ENCODE measurements around the gene SLC23A1.

SLC23A1 gene

DNA sequence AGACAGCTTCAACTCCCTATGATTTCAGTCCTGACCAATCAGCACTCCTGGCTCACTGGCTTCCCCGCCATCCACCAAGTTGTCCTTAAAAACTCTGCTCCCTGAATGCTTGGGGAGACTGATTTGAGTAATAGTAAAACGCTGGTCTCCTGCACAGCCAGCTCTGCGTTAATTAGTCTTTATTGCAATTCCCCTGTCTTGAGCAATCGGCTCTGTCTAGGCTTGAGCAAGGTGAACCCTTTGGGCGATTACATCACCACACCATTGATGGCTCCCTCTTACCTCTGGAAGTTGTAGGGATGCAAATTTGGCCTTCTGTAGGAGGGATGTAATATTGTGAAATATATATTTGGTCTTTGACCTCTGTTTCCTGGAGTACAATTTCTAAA is 2.9 kb upstream of the SLC23A1 start:
- no peak overlapping the region for H3K4me3 ChIP-seq (IDR thresholded peaks at IDR 0.05; ENCODE audit: insufficient read depth, low read depth, low read length)

DNA sequence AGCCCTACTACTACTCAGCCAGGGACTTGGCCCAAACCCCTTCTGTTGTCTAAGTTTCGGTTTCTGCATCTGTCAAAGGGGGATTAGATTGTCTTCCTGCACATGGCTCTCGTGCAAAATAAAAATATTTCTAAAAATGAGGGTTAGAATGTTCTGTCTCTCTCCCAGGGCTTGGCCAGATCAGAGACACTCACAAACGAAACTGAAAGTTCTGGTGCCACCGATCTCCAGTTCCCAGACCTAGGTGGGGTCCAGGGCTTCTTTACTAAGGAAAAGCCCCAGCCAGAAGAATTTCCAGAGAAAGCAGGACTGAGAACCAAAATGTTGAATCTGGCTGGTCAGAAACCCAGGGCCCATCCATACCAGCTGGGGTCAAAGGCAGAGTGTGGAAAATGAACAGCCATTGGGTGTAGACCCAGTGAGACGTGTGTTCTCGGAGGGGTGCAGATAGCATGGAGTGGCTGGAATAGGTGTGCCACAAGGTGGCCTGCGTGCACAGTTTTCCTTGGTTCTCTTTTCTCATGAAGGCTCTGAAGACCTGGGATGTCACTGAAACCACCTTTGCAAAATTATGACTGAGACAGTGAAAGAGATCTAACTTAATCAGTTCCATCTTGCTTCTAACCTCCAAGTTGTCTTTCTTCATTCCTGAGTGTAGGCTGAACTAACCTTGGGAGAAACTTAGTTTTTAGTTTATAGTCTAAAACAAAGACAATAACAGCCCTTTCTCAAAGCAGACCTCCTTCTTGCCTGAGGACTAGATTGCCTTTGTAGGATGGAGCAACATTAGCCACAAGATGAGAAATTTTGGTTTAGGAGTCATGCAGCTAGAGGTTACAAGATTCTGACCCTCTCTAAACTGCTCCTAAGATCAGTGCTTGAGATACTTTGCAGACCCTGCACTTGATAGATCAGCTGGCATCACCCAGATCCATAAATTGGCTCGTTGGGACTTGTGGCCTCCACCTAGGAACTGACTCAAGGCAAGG is 2.3 kb upstream of the SLC23A1 start:
- no peak overlapping the region for H2AFZ ChIP-seq (ENCODE audit: low read depth)
- peak overlapping the region; percentile 66 for H3K27ac ChIP-seq
- H3K4me2 ChIP-seq = peak overlapping the region; percentile 87
- peaks cover 57% of the 10 kb centered on the region for H3K4me1 ChIP-seq (ENCODE audit: low read depth, poor library complexity, severe bottlenecking)
- peaks cover 35% of the 10 kb centered on the region for H3K79me2 ChIP-seq (ENCODE audit: insufficient read depth, low read depth)
- TF ChIP-seq, protein P1, sequence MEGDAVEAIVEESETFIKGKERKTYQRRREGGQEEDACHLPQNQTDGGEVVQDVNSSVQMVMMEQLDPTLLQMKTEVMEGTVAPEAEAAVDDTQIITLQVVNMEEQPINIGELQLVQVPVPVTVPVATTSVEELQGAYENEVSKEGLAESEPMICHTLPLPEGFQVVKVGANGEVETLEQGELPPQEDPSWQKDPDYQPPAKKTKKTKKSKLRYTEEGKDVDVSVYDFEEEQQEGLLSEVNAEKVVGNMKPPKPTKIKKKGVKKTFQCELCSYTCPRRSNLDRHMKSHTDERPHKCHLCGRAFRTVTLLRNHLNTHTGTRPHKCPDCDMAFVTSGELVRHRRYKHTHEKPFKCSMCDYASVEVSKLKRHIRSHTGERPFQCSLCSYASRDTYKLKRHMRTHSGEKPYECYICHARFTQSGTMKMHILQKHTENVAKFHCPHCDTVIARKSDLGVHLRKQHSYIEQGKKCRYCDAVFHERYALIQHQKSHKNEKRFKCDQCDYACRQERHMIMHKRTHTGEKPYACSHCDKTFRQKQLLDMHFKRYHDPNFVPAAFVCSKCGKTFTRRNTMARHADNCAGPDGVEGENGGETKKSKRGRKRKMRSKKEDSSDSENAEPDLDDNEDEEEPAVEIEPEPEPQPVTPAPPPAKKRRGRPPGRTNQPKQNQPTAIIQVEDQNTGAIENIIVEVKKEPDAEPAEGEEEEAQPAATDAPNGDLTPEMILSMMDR (conservative IDR thresholded peaks at IDR 0.05; ENCODE audit: low read depth, low read length) = 0 out of 2 replicates have a peak, but pooled peaks have one; percentile 19
- H3K4me3 ChIP-seq (IDR thresholded peaks at IDR 0.05; ENCODE audit: insufficient read depth, low read depth, low read length) = no peak overlapping the region
- no peaks in the 10 kb centered on the region for H3K36me3 ChIP-seq (ENCODE audit: insufficient read depth)
- H3K27me3 ChIP-seq (ENCODE audit: insufficient read depth, low read depth) = no peaks in the 10 kb centered on the region
- no peaks in the 10 kb centered on the region for H4K20me1 ChIP-seq (ENCODE audit: insufficient read depth)
- peak overlapping the region; percentile 10; the same call in 1 of the 2 replicates for H3K9ac ChIP-seq

More for the DNA sequence above, 2.9 kb upstream of the SLC23A1 start:
- Histone ChIP-seq H3K36me3 (ENCODE audit: insufficient read depth) (no peaks in the 10 kb centered on the region), H2AFZ (ENCODE audit: low read depth) (no peak overlapping the region), H3K79me2 (ENCODE audit: insufficient read depth, low read depth) (peaks cover 42% of the 10 kb centered on the region), H3K27ac (peak overlapping the region; percentile 66; the same call in 1 of the 2 replicates), H3K4me2 (peak overlapping the region; percentile 87; the same call in 1 of the 2 replicates), H3K27me3 (ENCODE audit: insufficient read depth, low read depth) (no peaks in the 10 kb centered on the region), H3K4me1 (ENCODE audit: low read depth, poor library complexity, severe bottlenecking) (peaks cover 64% of the 10 kb centered on the region), H3K9ac (no peak overlapping the region; the same call in 1 of the 2 replicates), H4K20me1 (ENCODE audit: insufficient read depth) (no peaks in the 10 kb centered on the region)
- TF ChIP-seq, protein P1 (conservative IDR thresholded peaks at IDR 0.05; ENCODE audit: low read depth, low read length) = no peak

DNA sequence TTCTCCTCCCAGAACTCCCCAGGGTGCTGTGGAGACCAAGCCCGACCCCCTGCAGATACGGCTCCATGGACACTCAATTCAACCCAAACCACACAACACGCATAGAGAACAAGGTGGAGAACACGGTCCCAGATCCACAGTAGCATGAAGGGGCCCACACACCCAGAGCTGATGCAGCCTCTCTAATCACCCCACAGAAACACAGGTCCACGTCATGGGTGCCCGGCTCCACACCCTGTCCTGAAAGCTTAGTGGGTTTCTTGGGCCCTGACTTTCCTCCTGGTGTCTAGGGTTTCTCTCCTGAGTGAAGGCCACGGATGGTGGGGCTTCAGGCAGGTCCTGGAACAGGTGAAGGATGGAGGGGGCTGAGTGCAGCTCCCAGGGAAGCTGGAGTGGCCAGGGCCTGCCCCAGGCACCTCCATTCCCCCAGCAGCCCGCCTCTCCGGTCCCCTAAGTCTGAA is 1.5 kb upstream of the SLC23A1 start:
- Histone ChIP-seq H3K27ac (peak overlapping the region; percentile 66), H3K36me3 (ENCODE audit: insufficient read depth) (no peaks in the 10 kb centered on the region)

DNA sequence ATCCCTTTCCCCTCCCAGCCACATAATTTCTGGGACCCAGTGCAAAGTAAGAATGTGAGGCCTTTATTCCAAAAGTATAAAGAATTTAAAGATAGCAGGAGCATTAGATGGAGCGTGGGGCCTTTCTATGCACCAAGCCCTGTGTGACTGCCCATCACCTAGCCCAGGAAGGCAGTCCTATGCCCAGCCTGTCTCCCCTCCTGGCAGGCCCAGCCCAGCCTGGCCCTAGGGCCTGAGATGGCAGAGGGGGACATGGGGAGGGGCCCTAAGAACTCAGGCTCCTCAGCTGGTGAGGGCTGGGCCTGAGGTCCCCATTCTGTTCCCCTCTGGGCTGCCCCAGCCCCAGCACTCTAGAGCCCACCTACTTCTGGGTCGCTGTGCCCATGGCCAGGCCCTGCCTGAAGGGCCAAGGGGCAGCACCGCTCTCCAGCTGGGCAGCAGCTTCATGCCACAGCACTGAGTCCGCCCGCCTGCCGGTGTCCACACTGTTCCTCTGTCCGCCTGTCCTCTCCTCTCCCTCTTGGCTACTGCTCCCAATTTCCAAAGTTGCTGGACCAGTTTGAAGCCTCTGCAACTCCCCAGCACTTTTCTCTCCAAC is 995 bp upstream of the SLC23A1 start:
- H3K79me2 ChIP-seq (ENCODE audit: insufficient read depth, low read depth) = peaks cover 25% of the 10 kb centered on the region
- peaks cover 52% of the 10 kb centered on the region for H3K4me1 ChIP-seq (ENCODE audit: low read depth, poor library complexity, severe bottlenecking)
- H3K4me2 ChIP-seq = no peak overlapping the region
- no peaks in the 10 kb centered on the region for H3K27me3 ChIP-seq (ENCODE audit: insufficient read depth, low read depth)
- H3K36me3 ChIP-seq (ENCODE audit: insufficient read depth) = no peaks in the 10 kb centered on the region
- no peak overlapping the region for H3K9ac ChIP-seq
- no peak overlapping the region for H3K4me3 ChIP-seq (IDR thresholded peaks at IDR 0.05; ENCODE audit: insufficient read depth, low read depth, low read length)
- H4K20me1 ChIP-seq (ENCODE audit: insufficient read depth) = no peaks in the 10 kb centered on the region
- TF ChIP-seq, protein P1 (conservative IDR thresholded peaks at IDR 0.05; ENCODE audit: low read depth, low read length) = no peak
- H3K27ac ChIP-seq = peak overlapping the region; percentile 66; the same call in 1 of the 2 replicates
- no peak overlapping the region for H2AFZ ChIP-seq (ENCODE audit: low read depth)

More for the DNA sequence above, 1.5 kb upstream of the SLC23A1 start:
- Histone ChIP-seq H3K4me3 (IDR thresholded peaks at IDR 0.05; ENCODE audit: insufficient read depth, low read depth, low read length) (no peak overlapping the region), H3K27me3 (ENCODE audit: insufficient read depth, low read depth) (no peaks in the 10 kb centered on the region), H3K4me1 (ENCODE audit: low read depth, poor library complexity, severe bottlenecking) (peaks cover 52% of the 10 kb centered on the region), H4K20me1 (ENCODE audit: insufficient read depth) (no peaks in the 10 kb centered on the region), H3K79me2 (ENCODE audit: insufficient read depth, low read depth) (peaks cover 30% of the 10 kb centered on the region), H3K9ac (peak overlapping the region; percentile 10; the same call in 1 of the 2 replicates), H2AFZ (ENCODE audit: low read depth) (no peak overlapping the region), H3K4me2 (peak overlapping the region; percentile 87)
- TF ChIP-seq, protein P1 (conservative IDR thresholded peaks at IDR 0.05; ENCODE audit: low read depth, low read length) = no peak

All from KMS-11 (cell line).